ENCODE data around the gene SLC41A1. TPM values are rescaled to one million over a fixed set of nuclear protein-coding genes. Genes with fewer than 3 reads are reported as not detected.

The SLC41A1 gene
- total and polyA plus RNA-seq, 9 of the 15 experiments (the other 6 are each of a cell fraction or from before 2014, with no cell fraction given), result 4.1 to 29.3 (median 11.4) TPM

- POLR2A ChIA-PET, result interaction anchor here (0.6 to 1.3 kb wide), 5 partner anchors 9 to 52 kb away, joined by 3 to 4 read pairs (median 3); no protein-coding TSS in a partner anchor
- CTCF ChIA-PET (ENCODE audit: low intra/inter-chr PET ratio), result no interaction called here
- WGBS (ENCODE audit: insufficient coverage, low coverage, missing lambda C conversion rate), result 10% methylated on average over 4 of the region's 4 CpGs
- no TSS peak for BruUV-seq (replicated peaks)
- Histone ChIP-seq H2AFZ (ENCODE audit: low read depth, low read length) (no peak overlapping the region), H3K27me3 (ENCODE audit: control insufficient read depth in 2 of 2, insufficient read depth in 2 of 2, low read length in 2 of 2) (no peaks in the 10 kb centered on the region; a peak in 2 of 5 replicates), H3K79me2 (ENCODE audit: control insufficient read depth, insufficient read depth, low read length) (no peaks in the 10 kb centered on the region), H3K4me1 (replicated peaks in 1 of 2; ENCODE audit: control insufficient read depth in 2 of 2, insufficient read depth in 2 of 2, low read length in 2 of 2) (peaks cover 7 to 17% of the 10 kb centered on the region in 2 experiments; a peak in 4 of 5 replicates), H3K9me3 (replicated peaks; ENCODE audit: control insufficient read depth, insufficient read depth, low read depth, low read length) (no peaks in the 10 kb centered on the region), H3K9me1 (ENCODE audit: control insufficient read depth, insufficient read depth, low read length) (no peaks in the 10 kb centered on the region), H4K20me1 (replicated peaks; ENCODE audit: control insufficient read depth, insufficient read depth, low read length) (no peaks in the 10 kb centered on the region), H3K4me2 (ENCODE audit: insufficient read depth, low read length) (no peak overlapping the region), H3K4me3 (no peak overlapping the region), H3K36me3 (ENCODE audit: control insufficient read depth, insufficient read depth, low read length) (no peaks in the 10 kb centered on the region), H3K9ac (ENCODE audit: insufficient read depth in 1 of 2, low read depth in 2 of 2, low read length in 2 of 2) (peak overlapping the region in 1 of 2 experiments; percentile 53; a peak in 1 of 4 replicates), H3K27ac (ENCODE audit: extremely low read depth, low read depth, low read length) (no peak overlapping the region)
- TF ChIP-seq BRD4 (IDR thresholded peaks at IDR 0.05) (no peak), CBFA2T2 (conservative IDR thresholded peaks at IDR 0.05) (no peak), DEAF1 (CRISPR knock-in tag; IDR thresholded peaks at IDR 0.05) (no peak), MLLT1 (IDR thresholded peaks at IDR 0.05) (no peak), ZNF316 (IDR thresholded peaks at IDR 0.05) (no peak)
- no peak for DNase-seq (ENCODE audit: extremely low read depth in 1 of 4, low spot score in 3 of 4)
- in situ Hi-C loops (cut with MboI), result no loop called here
- FAIRE-seq, result no peak
- no peak for ATAC-seq
- intact Hi-C loops (cut with micrococcal nuclease), result loop anchor here (10.0 kb wide), 1 partner anchor 188 kb away; no protein-coding TSS in a partner anchor
Observed at GRCh38 chr1:205782627-205783432, 30.2 kb downstream of the SLC41A1 start.

All from K562 (cell line).